T1000 (cell line): ENCODE measurements around the gene MEFV.
"Not testable (repeated sequence)": the region's sequence is repeated elsewhere in the genome, so short reads cannot be mapped to it uniquely, and the experiment has no call there.

ENCODE experiments used
- DNase-seq: peaks from one replicate; lab custom pipeline; 2025; ENCODE audit warnings: mixed read lengths; lab: John Stamatoyannopoulos, UW

The MEFV gene

DNA sequence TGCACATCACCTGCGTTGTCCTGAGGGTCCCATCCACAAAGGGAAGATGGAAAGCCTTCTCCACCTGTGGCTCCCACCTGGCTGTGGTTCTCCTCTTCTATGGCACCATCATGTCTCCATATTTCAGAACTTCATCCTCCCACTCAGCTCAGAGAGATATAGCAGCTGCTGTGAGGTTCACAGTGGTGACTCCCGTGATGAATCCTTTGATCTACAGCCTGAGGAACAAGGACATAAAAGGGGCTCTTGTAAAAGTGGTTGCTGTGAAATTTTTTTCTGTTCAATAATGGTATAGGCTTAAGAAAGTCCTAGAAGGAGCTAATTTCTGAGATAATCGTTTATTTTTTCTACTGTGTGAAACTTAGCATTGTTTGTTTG, 40.2 kb downstream of the MEFV start:
- no peak for DNase-seq

- no peak for DNase-seq
These were observed 40.7 kb downstream of the MEFV start for GRCh38 chr16:3215601-3216262.

DNA sequence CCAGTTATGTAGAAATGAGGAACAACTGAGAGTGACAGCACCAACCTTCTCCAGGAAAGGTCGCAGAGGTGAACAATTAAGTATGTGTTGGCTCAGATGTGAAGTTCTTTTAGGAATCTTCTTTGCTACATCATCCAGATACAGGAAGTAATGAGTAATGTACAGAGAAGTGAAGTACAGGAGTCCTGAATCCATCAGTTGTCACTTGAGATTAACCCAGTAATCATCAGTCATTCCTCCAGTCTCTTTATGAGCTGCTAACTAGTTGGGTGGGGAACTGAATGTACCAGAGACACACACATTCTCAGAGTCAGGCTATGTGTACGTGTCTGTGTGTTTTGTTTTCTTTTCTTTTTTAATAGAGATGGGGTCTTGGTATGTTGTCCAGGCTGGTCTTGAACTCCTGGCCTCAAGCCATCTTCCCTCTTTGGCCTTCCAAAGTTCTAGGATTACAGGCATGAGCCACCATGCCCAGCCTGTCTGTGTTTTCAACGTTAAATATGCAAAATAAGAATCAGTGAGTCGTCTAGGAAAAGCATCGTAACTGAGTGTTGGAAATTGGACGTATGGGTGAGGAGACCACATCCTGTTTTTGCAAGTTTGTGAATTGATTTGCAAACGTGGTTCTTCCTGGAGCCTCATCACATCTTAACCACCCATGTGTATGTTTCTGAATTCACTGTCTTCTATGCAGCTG, 41.4 kb downstream of the MEFV start:
- DNase-seq, result no peak

DNA sequence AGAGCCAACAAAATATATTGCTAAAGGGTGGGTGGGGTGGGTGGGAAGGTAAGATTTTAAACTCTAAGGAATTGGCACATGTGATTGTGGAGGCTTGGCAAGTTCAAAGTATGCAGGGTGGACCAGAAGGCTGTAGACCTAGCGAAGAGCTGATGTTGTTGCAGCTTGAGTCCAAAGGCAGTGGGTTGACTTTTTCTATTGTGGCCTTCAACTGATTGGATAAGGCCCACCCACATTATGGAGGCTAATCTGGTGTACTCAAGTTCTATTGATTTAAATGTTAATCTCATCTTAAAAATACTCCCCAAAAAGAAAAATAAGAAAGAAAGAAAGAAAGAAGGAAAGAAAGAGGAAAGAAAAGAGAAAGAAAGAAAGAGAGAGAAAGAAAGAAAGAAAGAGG, 43.9 kb downstream of the MEFV start:
- no peak for DNase-seq

- DNase-seq, result no peak
These were observed 44.4 kb downstream of the MEFV start for GRCh38 chr16:3212006-3212405.

- no peak for DNase-seq
These were observed 49.1 kb downstream of the MEFV start for GRCh38 chr16:3207086-3207953.

DNA sequence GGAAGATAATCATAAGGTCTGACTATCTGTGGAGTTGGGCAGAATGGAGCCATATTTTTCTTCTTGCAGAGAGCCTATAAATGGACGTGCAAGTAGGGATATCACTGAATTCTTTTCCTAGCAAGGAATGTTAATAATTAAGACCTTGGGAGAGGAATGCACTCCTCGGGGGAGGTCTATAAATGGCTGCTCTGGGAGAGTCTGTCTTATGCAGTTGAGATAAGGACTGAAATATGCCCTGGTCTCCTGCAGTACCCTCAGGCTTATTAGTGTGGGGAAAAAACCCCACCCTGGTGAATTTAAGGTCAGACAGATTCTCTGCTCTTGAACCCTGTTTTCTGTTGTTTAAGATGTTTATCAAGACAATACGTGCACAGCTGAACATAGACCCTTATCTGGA, 50.5 kb downstream of the MEFV start:
- DNase-seq, result not testable (repeated sequence)

GRCh38 chr16:3202903-3203539, 53.4 kb downstream of the MEFV start:
- no peak for DNase-seq

DNA sequence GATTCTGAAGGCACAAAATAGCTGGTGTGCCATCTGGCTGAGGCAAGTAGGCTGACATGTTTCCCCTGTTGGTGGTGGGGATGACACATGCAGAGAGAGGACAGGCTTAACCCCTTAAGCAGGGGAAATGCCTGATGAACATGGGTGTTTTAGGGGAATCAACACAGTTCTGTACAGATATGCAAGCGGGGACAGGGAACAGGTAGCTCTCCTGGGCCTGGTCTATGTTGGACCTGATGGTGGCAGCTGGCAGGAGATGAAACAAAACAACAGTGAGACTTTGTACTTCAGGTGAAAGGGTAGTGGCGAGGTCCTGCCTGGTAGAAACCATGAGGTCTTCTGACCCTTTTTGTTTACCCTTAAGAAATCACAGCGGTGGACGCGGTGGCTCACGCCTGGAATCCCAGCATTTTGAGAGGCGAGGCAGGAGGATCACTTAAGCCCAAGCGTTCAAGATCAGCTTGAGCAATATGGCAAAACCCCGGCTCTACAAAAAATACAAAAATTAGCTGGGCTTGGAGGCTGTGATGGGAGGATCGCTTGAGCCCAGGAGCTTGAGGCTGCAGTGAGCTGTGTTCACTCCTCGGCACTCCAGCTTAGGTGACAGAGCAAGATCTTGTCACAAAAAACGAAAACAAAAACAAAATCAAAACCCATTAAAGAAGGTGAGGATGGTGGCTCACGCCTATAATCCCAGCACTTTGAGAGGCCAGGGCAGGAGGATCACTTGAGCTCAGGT, 57.9 kb downstream of the MEFV start:
- DNase-seq, result no peak

DNA sequence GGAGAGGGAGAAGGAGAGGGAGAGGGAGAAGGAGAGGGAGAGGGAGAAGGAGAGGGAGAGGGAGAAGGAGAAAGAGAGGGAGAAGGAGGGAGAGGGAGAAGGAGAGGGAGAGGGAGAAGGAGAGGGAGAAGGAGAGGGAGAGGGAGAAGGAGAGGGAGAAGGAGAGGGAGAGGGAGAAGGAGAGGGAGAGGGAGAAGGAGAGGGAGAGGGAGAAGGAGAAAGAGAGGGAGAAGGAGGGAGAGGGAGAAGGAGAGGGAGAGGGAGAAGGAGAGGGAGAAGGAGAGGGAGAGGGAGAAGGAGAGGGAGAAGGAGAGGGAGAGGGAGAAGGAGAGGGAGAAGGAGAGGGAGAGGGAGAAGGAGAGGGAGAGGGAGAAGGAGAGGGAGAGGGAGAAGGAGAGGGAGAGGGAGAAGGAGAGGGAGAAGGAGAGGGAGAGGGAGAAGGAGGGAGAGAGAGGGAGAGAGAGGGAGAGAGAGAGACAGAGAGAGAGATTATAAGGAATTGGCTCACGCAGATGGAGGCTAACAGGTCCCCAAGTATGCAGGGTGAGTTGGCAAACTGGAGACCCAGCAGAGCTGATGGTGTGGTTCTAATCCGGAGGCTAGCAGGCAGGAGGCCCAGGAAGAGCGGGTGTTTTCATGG, 58.6 kb downstream of the MEFV start:
- DNase-seq, result not testable (repeated sequence)

- DNase-seq, result no peak
These were observed 60.5 kb downstream of the MEFV start for GRCh38 chr16:3195975-3196374.

DNA sequence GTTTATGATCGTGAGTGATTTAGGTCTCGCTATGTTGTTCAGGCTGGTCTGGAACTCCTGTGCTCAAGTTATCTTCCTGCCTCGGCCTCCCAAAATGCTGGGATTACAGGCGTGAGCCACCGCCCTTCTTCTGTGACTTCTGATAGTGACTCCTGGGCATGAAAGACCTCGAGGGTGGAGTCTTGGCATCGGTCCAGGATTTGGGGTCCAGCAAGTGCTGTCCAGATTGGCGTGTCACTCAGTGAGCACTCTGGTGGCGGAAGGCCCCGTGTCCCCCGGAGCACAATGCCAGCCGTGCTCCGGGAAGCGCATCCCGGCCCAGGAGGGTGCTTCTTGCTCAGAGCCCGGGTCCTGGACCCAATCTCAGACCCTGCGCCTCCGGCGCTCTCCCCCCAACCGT, 61.6 kb downstream of the MEFV start:
- DNase-seq, result no peak

GRCh38 chr16:3193221-3194212, 62.9 kb downstream of the MEFV start:
- DNase-seq, result no peak

DNA sequence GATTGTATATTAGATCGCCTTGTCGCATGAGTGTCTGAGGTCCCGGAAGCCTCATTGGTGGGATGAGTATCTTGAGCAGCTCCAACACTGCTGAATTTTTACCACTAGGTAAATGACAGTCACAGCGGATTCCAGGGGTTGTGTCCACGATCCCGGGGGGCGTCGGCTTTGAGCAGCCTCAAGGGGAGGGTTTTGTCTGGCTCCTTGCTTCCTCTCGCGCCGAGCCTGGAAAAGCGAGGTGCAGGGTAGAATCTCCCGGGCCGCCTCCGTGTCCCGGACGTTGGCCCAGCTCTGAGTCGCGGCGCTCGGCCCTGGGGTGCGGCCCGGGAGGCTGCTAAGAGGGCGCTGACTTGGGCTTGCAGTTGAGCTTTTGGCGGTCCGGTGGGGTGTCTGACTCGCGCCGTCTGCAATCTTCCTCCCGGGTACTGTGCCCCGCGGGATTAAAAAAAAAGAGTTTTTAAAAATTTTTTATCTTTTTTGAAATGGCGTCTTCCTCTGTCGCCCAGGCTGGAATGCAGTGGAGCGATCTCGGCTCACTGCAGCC, 63.9 kb downstream of the MEFV start:
- no peak for DNase-seq
